ENCODE measurements around the gene LRRC7.

LRRC7 gene

GRCh38 chr1:70077066-70077465, 509.3 kb downstream of the LRRC7 start:
- Mint-ChIP-seq H3K27ac (no peak overlapping the region), H3K9me3 (no peaks in the 10 kb centered on the region), H3K4me1 (ENCODE audit: low read depth) (no peaks in the 10 kb centered on the region), H3K36me3 (ENCODE audit: low read depth) (no peaks in the 10 kb centered on the region), H3K27me3 (no peaks in the 10 kb centered on the region), H3K4me3 (no peak overlapping the region)
- no peak for DNase-seq

DNA sequence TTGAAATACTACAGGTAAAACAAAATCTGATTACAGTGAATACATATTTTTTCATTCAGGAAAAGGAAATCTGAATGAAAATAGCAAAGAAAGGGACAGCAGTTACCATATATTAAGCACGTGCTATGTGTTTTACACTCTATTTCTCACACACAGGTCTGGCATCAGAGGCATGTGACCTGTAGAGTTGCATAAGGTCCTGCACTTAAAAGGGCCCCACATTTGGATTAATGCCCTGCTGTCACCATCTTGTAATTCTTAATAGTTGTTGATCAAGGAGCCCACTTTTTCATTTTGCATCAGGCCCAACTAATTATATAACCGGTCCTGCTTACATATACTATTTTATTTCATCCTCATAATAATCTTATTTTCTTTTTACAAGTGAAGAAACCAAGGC, 511.8 kb downstream of the LRRC7 start:
- no peak for DNase-seq
- Mint-ChIP-seq H3K27ac (no peak overlapping the region), H3K4me3 (no peak overlapping the region), H3K36me3 (ENCODE audit: low read depth) (no peaks in the 10 kb centered on the region), H3K4me1 (ENCODE audit: low read depth) (no peaks in the 10 kb centered on the region), H3K9me3 (peaks cover 8% of the 10 kb centered on the region), H3K27me3 (peaks cover 3% of the 10 kb centered on the region)

GRCh38 chr1:70083519-70083918, 515.8 kb downstream of the LRRC7 start:
- no peak overlapping the region for H3K27ac Mint-ChIP-seq
- peaks cover 3% of the 10 kb centered on the region for H3K27me3 Mint-ChIP-seq
- no peak overlapping the region for H3K4me3 Mint-ChIP-seq

DNA sequence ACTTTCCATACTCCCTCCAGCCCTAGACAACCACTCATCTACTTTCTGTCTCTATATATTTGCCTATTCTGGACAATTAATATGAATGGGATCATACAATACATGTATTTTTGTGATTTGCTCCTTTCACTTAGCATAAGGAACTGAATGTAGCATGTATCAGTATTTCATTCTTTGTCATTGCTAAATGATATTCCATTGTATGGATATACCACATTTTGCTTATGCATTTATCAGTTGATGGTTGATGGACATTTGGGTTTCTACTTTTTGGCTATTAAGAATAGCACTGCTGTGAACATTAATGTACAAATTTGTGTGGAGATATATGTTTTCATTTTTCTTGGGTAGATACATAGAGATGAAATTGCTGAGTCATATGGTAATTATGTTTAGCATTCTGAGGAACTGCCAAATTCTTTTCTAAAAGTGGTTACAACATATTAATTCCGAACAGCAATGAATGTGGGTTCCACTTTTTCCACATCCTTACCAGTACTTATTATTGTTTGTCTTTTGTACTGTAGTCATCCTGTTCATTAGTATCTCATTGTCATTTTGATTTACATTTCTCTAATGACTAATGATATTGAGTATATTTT, 516.7 kb downstream of the LRRC7 start:
- H3K27me3 Mint-ChIP-seq: peaks cover 3% of the 10 kb centered on the region
- no peak overlapping the region for H3K27ac Mint-ChIP-seq
- H3K4me3 Mint-ChIP-seq: no peak overlapping the region
- peaks cover 8% of the 10 kb centered on the region for H3K9me3 Mint-ChIP-seq
- no peak for DNase-seq
- H3K4me1 Mint-ChIP-seq (ENCODE audit: low read depth): no peaks in the 10 kb centered on the region
- no peaks in the 10 kb centered on the region for H3K36me3 Mint-ChIP-seq (ENCODE audit: low read depth)

More at GRCh38 chr1:70083519-70083918, 515.8 kb downstream of the LRRC7 start:
- H3K4me1 Mint-ChIP-seq (ENCODE audit: low read depth): no peaks in the 10 kb centered on the region
- no peak for DNase-seq
- peaks cover 8% of the 10 kb centered on the region for H3K9me3 Mint-ChIP-seq
- H3K36me3 Mint-ChIP-seq (ENCODE audit: low read depth): no peaks in the 10 kb centered on the region

- Mint-ChIP-seq H3K27ac (no peak overlapping the region), H3K36me3 (ENCODE audit: low read depth) (no peaks in the 10 kb centered on the region), H3K27me3 (peaks cover 6% of the 10 kb centered on the region), H3K9me3 (peaks cover 8% of the 10 kb centered on the region), H3K4me3 (no peak overlapping the region), H3K4me1 (ENCODE audit: low read depth) (no peaks in the 10 kb centered on the region)
- no peak for DNase-seq
Measured at GRCh38 chr1:70085521-70085920, 517.8 kb downstream of the LRRC7 start.

GRCh38 chr1:70086897-70087296, 519.2 kb downstream of the LRRC7 start:
- peaks cover 8% of the 10 kb centered on the region for H3K9me3 Mint-ChIP-seq
- no peak overlapping the region for H3K4me3 Mint-ChIP-seq
- H3K4me1 Mint-ChIP-seq (ENCODE audit: low read depth): no peaks in the 10 kb centered on the region

GRCh38 chr1:70090141-70090540, 522.4 kb downstream of the LRRC7 start:
- DNase-seq: no peak

More at GRCh38 chr1:70086897-70087296, 519.2 kb downstream of the LRRC7 start:
- Mint-ChIP-seq H3K27me3 (peaks cover 9% of the 10 kb centered on the region), H3K36me3 (ENCODE audit: low read depth) (no peaks in the 10 kb centered on the region), H3K27ac (no peak overlapping the region)
- DNase-seq: no peak

GRCh38 chr1:70090875-70091274, 523.2 kb downstream of the LRRC7 start:
- Mint-ChIP-seq H3K27me3 (peaks cover 17% of the 10 kb centered on the region), H3K9me3 (no peaks in the 10 kb centered on the region), H3K4me1 (ENCODE audit: low read depth) (no peaks in the 10 kb centered on the region), H3K36me3 (ENCODE audit: low read depth) (no peaks in the 10 kb centered on the region), H3K27ac (no peak overlapping the region), H3K4me3 (no peak overlapping the region)
- DNase-seq: no peak

More at GRCh38 chr1:70090141-70090540, 522.4 kb downstream of the LRRC7 start:
- Mint-ChIP-seq H3K4me3 (no peak overlapping the region), H3K4me1 (ENCODE audit: low read depth) (no peaks in the 10 kb centered on the region), H3K36me3 (ENCODE audit: low read depth) (no peaks in the 10 kb centered on the region), H3K27me3 (peaks cover 17% of the 10 kb centered on the region), H3K9me3 (no peaks in the 10 kb centered on the region), H3K27ac (no peak overlapping the region)

DNA sequence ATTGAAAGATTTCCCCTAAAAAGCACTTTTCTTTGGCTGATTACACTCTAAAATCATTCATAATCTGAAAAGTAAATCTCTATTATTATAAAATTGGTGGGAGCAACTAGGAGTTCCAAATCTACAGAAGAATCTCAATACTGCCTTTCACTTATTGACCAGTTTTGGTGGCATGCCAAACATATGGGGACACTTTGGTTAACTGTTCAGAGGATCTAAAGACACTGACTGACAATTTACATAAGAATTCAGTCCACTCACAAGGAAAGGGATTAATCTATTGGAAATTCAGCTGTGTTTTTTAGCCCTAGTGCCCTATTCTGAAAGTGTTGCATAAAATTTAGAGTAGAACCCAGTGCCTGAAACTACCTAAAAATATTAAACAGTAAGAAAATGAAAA, 524.1 kb downstream of the LRRC7 start:
- H3K4me1 Mint-ChIP-seq (ENCODE audit: low read depth): no peaks in the 10 kb centered on the region
- DNase-seq: no peak
- no peak overlapping the region for H3K4me3 Mint-ChIP-seq
- H3K36me3 Mint-ChIP-seq (ENCODE audit: low read depth): no peaks in the 10 kb centered on the region
- no peak overlapping the region for H3K27ac Mint-ChIP-seq
- no peaks in the 10 kb centered on the region for H3K9me3 Mint-ChIP-seq
- H3K27me3 Mint-ChIP-seq: peaks cover 20% of the 10 kb centered on the region

DNA sequence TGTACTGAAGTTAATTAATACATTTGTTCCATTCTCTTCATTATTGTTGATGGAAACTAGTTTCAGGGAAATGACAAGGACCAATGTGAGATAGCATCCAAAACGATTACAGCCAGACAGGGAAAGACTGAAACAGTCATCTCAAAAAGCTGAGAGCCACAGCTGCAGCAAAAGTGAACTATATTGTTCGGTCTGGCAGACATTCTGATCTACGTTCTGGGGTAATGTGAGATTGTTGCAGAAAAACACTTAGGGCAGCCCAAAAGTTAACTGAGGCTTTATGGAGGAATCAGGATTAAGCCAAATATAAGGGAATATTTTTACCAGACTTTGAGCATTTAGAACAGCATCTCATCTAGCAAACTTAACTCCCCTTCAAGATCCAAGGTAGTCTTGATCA, 524.8 kb downstream of the LRRC7 start:
- DNase-seq: no peak
- Mint-ChIP-seq H3K9me3 (no peaks in the 10 kb centered on the region), H3K4me1 (ENCODE audit: low read depth) (no peaks in the 10 kb centered on the region), H3K36me3 (ENCODE audit: low read depth) (no peaks in the 10 kb centered on the region), H3K4me3 (no peak overlapping the region), H3K27ac (no peak overlapping the region), H3K27me3 (peaks cover 20% of the 10 kb centered on the region)

GRCh38 chr1:70093250-70093975, 525.7 kb downstream of the LRRC7 start:
- no peaks in the 10 kb centered on the region for H3K36me3 Mint-ChIP-seq (ENCODE audit: low read depth)
- DNase-seq: no peak
- H3K4me3 Mint-ChIP-seq: no peak overlapping the region
- H3K9me3 Mint-ChIP-seq: no peaks in the 10 kb centered on the region
- no peaks in the 10 kb centered on the region for H3K4me1 Mint-ChIP-seq (ENCODE audit: low read depth)
- peaks cover 20% of the 10 kb centered on the region for H3K27me3 Mint-ChIP-seq
- H3K27ac Mint-ChIP-seq: no peak overlapping the region

GRCh38 chr1:70101231-70101630, 533.5 kb downstream of the LRRC7 start:
- Mint-ChIP-seq H3K27me3 (peaks cover 3% of the 10 kb centered on the region), H3K27ac (no peak overlapping the region), H3K4me3 (no peak overlapping the region), H3K36me3 (ENCODE audit: low read depth) (no peaks in the 10 kb centered on the region), H3K9me3 (no peaks in the 10 kb centered on the region), H3K4me1 (ENCODE audit: low read depth) (no peaks in the 10 kb centered on the region)
- DNase-seq: no peak

DNA sequence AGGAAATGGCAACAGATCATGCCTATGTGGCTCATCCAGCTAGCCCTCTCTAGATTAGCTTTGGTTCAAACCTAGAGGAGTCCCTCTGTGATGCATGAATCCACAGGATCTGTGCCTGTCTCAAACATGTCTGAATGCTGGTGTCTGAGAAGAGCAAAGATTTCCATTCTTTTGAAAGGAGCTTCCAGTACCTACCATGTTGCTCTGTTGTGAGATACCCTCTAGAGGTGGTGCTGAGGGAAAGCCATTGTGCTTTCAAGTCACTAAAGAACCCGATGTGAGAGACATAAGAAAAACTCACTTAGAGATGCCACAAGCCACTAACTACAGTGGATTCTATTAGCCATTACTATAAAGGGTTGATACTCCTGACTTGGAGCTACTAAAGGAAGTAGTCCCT, 534.1 kb downstream of the LRRC7 start:
- DNase-seq: no peak
- Mint-ChIP-seq H3K27ac (no peak overlapping the region), H3K4me3 (no peak overlapping the region), H3K27me3 (peaks cover under 1% of the 10 kb centered on the region), H3K9me3 (no peaks in the 10 kb centered on the region), H3K36me3 (ENCODE audit: low read depth) (no peaks in the 10 kb centered on the region), H3K4me1 (ENCODE audit: low read depth) (no peaks in the 10 kb centered on the region)

- no peak overlapping the region for H3K27ac Mint-ChIP-seq
- no peak overlapping the region for H3K4me3 Mint-ChIP-seq
- no peaks in the 10 kb centered on the region for H3K36me3 Mint-ChIP-seq (ENCODE audit: low read depth)
- no peak for DNase-seq
- no peaks in the 10 kb centered on the region for H3K9me3 Mint-ChIP-seq
- H3K4me1 Mint-ChIP-seq (ENCODE audit: low read depth): no peaks in the 10 kb centered on the region
- no peaks in the 10 kb centered on the region for H3K27me3 Mint-ChIP-seq
Measured at GRCh38 chr1:70103770-70104169, 536.0 kb downstream of the LRRC7 start.

DNA sequence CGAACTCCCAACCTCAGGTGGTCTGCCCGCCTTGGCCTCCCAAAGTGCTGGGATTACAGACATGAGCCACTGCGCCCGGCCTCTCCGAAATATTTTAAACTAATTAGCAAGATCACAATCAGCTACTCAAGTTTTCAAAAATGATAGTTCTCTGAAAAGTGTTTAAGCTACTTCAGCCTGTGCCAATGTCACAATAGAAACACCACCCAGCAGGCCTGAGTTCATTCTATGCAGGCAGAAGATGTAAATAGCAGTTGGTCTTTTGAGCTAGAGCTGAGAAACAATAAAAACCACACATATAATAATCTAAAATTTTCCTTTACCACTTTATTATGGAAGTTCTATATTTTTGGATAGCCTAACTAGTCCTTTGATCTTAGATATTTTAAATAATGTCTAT, 541.5 kb downstream of the LRRC7 start:
- peaks cover 10% of the 10 kb centered on the region for H3K27me3 Mint-ChIP-seq
- DNase-seq: no peak
- H3K27ac Mint-ChIP-seq: no peak overlapping the region
- H3K9me3 Mint-ChIP-seq: no peaks in the 10 kb centered on the region
- no peak overlapping the region for H3K4me3 Mint-ChIP-seq
- no peaks in the 10 kb centered on the region for H3K4me1 Mint-ChIP-seq (ENCODE audit: low read depth)
- H3K36me3 Mint-ChIP-seq (ENCODE audit: low read depth): no peaks in the 10 kb centered on the region

All from activated T-cell treated with anti-CD3 and anti-CD28 coated beads, Interleukin-2, amount 50 U/mL, for 24 hours (primary cell).